Cortex of kidney (tissue), 1 donor: ENCODE data around the gene PSMA7.

Experiments
- DNase-seq: peaks from one replicate; lab custom pipeline; 2025; lab: John Stamatoyannopoulos, UW

The PSMA7 gene

GRCh38 chr20:62171245-62171644 lies 28.1 kb upstream of the PSMA7 start:
- no peak for DNase-seq

- no peak for DNase-seq
These were observed 27.3 kb upstream of the PSMA7 start for GRCh38 chr20:62170536-62170935.

- no peak for DNase-seq
These were observed 25.8 kb upstream of the PSMA7 start for GRCh38 chr20:62168890-62169435.

GRCh38 chr20:62168061-62168460 lies 24.9 kb upstream of the PSMA7 start:
- no peak for DNase-seq

- no peak for DNase-seq
These were observed 24.3 kb upstream of the PSMA7 start for GRCh38 chr20:62167474-62167873.

- DNase-seq, result no peak
These were observed 22.7 kb upstream of the PSMA7 start for GRCh38 chr20:62165762-62166399.

- DNase-seq, result no peak
These were observed 21.9 kb upstream of the PSMA7 start for GRCh38 chr20:62164879-62165761.

- no peak for DNase-seq
These were observed 21.0 kb upstream of the PSMA7 start for GRCh38 chr20:62163986-62164762.

GRCh38 chr20:62163485-62163865 lies 20.3 kb upstream of the PSMA7 start:
- DNase-seq, result no peak

- DNase-seq, result no peak
These were observed 19.7 kb upstream of the PSMA7 start for GRCh38 chr20:62162765-62163484.

GRCh38 chr20:62161347-62161746 lies 18.2 kb upstream of the PSMA7 start:
- DNase-seq, result no peak

GRCh38 chr20:62160876-62161275 lies 17.7 kb upstream of the PSMA7 start:
- DNase-seq, result no peak

GRCh38 chr20:62160253-62160652 lies 17.1 kb upstream of the PSMA7 start:
- DNase-seq, result no peak

- no peak for DNase-seq
These were observed 16.6 kb upstream of the PSMA7 start for GRCh38 chr20:62159839-62160238.

GRCh38 chr20:62159052-62159451 lies 15.9 kb upstream of the PSMA7 start:
- DNase-seq, result no peak

GRCh38 chr20:62158541-62158940 lies 15.3 kb upstream of the PSMA7 start:
- DNase-seq, result no peak

GRCh38 chr20:62158088-62158400 lies 14.8 kb upstream of the PSMA7 start:
- no peak for DNase-seq

- DNase-seq, result no peak
These were observed 14.3 kb upstream of the PSMA7 start for GRCh38 chr20:62157387-62158087.

- no peak for DNase-seq
These were observed 13.6 kb upstream of the PSMA7 start for GRCh38 chr20:62156592-62157386.

GRCh38 chr20:62156254-62156556 lies 13.0 kb upstream of the PSMA7 start:
- no peak for DNase-seq
